AG20443 (cell line): ENCODE measurements around the gene JMJD1C.
A peak's percentile ranks its signal among the peaks of the same experiment; 100 is the strongest.
"Not testable (repeated sequence)": the region's sequence is repeated elsewhere in the genome, so short reads cannot be mapped to it uniquely, and the experiment has no call there.

Source experiments
- DNase-seq: peaks from one replicate; pipeline ENCODE4 v3.0.0; 2012; ENCODE audit warnings: low spot score, mixed read lengths

JMJD1C gene

DNA sequence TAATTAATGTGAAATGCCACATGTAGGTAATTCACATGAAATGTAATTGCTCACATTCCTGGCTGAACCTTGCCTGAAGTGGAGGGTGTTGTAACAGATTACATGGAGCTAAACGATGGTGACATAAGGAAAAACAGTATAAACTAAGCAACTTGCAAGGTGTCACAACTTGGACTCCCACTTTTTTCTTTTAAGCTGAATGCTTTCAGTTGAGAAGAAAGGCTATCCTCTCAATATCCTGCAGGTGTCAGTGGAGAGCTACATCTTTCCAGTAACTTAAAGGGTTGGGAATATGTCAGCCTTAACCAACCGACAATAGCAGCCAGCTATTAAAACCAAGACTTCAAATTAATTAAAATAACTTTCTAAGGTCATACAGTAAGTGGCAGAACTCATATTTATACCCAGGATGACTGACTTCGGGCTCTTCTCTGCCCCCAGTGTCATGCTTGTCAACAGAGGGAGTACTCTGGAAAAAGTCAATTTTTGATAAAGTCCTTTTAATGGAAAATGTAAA is 299.0 kb downstream of the JMJD1C start:
- DNase-seq, result peak; percentile 59

DNA sequence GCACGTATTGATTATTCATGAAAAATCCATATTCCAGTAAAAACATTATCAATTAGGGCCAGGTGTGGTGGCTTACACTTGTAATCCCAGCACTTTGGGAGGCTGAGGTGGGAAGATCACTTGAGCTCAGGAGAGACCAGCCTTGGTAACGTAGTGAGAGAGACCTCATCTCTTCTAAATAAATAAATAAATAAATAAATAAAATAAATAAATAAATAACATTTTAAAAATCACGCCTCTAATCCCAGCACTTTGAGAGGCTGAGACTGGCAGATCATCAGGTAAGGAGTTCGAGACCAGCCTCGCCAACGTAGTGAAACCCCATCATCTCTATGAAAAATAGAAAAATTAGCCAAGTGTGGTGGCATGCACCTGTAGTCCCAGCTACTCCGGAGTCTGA is 300.5 kb downstream of the JMJD1C start:
- no peak for DNase-seq

DNA sequence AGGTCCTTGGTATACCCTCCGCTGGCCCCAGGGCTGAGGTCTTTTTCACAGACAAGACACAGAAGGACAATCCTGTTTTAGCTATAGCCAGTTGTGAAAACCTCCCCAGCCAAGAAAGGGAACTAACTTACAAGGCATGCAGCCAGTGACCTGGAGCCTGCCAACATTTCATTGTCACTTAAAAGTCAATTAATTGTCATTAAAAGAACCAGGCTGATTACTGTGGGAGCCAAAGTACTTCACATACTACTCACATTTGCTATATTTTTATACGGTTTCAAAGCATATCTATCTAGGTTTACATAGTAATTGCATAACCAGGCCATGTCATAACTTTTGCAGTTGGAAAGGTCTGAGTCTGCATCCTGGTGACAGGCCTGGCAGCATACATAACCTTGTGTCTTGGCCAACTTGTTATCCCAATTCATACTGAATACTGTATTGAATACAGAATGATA is 301.6 kb downstream of the JMJD1C start:
- DNase-seq, result no peak

DNA sequence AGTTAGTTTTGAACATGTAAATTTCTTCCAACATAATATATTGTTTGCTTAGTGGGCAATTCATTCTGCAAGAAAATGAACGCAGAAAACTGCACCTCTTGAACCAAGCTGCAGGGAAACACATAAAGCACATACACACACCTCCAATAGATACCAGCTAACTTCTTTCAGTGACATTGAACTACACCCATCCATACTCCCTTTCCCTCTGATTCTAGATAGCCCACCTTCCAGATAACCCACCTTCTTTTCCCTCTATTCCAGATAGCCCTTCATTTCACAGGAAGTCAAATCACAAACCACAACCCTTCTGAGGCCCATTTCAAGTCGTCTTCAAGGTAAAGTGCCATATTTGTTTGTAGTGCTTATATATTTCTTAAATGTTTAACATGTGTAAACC is 304.2 kb downstream of the JMJD1C start:
- DNase-seq, result no peak

DNA sequence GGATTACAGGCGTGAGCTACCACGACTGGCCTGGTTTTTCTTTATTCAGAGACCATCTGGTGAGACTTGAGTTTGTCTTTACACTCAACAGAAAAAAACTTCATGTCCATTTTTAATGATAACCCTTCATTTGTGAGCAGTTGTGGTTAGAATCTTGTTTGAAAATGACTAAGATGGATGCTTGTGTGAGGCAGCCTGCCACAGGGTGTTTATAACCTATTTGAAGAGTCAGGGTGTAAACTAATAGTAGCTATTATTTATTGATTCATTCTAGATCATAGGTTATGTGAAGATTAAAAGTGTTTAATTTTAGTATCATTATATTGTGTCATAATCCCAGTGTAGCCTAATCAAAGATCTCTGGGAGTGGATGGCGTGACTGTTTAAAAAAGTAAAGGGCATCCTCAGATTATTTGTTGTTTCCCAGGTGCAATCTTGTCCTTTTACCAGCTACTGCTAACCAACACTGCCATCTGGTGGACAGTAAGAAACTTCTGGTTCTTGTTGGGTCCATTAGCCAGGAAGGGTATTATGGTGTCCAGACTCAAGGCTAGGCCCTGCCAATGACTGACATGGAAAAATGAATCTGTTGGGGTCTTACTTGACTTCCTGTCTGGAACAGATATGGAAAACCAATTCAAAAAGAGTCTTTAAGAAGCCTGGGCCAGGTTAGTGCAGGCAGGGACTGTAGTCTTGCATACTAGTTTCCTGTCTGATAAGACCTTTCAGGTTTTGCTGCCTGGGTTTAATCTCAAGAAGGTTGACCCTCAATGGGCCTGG is 307.7 kb downstream of the JMJD1C start:
- peak; percentile 74 for DNase-seq

DNA sequence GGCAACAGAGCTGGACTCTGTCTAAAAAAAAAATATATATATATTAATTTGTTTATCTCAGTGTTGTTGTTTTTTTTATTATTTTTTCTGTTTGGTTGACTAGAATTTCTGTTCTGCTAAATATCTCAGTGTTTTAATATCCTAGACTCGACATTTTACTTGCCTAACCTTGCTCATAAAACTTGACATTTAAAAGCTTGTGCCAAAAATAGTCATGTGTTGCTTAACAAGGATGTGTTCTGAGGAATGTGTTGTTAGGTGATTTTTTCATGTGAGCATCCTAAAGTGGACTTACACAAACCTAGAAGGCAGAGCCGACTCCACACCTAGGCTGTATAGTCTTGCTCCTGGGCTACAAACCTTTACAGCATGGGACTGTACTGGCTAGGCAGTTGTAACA is 309.5 kb downstream of the JMJD1C start:
- no peak for DNase-seq

DNA sequence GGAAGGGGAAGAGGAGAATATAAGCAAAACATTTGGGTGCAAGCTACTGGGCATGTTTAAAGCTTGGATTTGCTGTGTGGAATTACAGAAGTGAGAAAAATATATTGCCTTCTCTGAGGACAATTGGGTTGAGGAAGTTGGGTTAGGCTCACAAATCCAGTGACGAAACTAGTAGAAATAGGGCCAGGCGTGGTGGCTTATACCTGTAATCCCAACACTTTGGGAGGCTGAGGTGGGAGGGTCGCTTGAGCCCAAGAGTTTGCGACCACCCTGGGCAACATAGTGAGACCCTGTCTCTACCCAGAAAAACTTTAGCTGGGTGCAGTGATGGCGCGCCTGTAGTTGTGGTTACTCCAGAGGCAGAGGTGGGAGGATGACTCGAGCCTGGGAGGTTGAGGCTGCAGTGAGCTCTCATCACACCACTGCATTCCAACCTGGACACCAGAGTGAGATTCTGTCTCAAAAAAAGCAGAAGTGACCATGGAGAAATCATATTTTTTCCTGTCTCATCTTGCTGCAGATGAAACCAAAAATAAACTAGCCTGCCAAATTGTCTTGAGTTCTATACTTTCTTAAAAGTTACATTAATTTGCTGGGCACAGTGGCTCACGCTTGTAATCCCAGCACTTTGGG is 310.3 kb downstream of the JMJD1C start:
- DNase-seq, result no peak

DNA sequence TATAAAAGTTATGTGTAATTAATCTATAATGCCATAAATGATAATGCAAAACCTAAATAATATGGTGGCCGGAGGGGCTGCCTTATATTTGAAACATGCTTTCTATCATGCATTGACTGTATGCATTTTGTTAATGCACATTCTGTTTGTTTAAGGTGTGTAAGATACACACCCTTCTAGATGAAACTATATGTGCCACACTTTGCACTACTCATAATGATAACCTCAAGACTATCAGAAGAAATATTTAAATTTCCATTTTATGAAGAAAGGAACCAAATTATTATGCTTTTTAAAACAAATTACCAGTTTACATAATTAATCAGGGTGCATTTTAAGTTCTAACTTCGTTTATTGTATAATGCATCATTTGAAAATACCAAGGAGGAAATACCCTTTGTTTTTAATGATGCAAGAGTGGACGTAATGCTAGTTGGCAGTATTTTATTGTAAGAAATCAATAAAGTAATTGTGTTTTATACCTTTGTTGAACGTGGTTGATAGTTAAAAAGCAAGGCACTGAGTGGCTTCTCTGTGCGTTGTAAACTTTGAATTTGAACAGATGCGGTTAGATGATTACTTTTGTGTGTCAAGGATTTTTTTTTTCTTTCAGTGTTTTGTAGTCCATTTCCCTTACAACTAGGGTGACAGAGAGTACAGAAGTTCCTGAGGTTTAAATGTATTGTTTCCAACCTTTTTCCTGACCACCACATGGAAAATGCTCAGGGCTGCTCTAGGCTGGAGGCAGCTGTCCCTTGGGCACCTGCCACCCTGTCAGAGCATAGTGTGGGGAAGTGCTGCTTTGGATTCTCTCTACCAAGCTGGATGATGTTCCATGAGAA is 311.0 kb downstream of the JMJD1C start:
- DNase-seq, result no peak

DNA sequence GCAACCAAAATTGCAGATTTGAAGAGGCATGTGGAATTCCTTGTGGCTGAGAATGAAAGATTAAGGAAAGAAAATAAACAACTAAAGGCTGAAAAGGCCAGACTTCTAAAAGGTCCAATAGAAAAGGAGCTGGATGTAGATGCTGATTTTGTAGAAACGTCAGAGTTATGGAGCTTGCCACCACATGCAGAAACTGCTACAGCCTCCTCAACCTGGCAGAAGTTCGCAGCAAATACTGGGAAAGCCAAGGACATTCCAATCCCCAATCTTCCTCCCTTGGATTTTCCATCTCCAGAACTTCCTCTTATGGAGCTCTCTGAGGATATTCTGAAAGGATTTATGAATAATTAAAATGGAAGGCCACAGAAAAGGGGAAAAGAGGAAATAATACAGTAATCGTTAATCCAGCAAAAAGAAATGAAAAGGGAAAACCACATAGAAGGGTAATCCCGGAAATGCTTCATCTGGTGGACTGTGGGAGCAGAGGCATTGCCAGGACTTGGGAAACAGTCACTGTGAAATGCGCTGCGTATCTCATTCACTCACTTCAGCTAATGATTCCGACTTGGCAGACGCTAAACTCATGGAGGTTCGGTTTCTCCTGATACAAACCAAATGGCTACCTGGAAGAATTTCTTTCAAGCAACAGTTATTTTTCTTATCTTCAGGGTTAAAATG is 311.8 kb downstream of the JMJD1C start:
- not testable (repeated sequence) for DNase-seq

DNA sequence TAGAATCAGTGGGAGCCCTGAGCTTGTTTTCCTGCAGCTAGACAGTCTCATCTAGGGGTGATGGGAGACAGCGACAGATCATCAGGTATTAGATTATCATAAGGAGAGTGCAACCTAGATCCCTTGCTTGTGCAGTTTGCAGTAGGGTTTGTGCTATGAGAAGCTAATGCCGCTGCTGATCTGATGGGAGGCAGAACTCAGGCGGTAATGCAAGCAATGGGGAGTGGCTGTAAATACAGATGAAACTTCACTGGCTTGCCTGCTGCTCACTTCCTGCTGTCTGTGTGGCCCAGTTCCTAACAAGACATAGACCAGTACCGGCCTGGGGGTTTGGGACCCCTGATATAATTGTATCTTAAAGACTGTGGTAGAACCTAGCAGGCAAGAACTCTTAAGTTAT is 315.0 kb downstream of the JMJD1C start:
- no peak for DNase-seq

DNA sequence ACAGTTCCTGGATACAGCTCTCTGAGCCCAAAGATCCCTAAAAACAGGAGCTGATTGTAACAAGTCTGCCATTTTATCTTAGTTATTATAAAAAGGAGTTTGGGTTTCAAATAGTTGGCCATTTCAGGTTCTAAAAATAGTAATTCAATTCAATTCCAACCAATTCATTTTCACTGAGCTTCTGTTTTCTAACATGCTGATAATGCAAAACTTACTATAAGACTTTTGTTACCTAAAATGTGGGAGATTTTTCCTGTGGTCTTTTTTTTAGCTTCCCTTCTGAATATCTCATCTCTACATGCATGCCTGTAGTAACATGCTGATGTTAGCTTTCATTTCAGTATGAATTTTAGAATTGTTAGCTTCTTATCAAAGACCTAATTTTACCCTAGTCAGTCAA is 319.3 kb downstream of the JMJD1C start:
- no peak for DNase-seq

DNA sequence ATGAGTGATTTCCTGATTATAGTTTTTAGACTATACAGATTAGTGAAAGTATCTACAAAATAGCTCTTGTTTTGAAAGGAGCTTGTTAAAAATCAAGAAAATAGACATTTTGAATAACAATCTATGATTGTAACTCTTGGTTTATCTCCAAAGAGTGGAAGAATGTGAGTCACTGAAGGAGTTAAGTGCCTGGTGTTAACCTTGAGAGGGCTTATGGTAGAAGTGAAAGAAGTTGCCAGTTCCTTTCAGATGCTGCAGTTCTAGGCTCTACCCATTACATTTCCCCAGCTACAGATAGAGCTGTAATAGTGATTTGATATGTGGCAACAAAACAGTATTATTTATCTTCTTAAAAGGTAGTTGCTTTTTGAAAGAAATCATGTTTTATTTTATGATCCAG is 320.0 kb downstream of the JMJD1C start:
- DNase-seq, result peak; percentile 17

DNA sequence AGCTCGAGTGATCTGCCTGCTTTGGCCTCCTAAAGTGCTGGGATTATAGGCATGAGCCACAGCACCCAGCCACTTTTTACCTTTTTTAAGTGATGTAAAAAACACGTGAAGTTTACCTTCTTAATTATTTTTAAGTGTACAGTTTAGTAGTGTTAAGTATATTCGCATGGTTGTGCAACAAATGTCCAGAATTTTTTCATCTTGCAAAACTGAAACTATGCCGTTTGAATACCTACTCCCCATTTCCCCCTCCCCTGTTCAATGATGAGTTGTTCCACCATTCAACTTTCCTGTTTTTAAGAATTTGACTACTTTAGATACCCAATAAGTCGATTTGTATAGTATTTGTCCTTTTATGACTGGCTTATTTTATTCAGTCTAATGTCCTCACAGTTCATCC is 321.8 kb downstream of the JMJD1C start:
- DNase-seq, result no peak

DNA sequence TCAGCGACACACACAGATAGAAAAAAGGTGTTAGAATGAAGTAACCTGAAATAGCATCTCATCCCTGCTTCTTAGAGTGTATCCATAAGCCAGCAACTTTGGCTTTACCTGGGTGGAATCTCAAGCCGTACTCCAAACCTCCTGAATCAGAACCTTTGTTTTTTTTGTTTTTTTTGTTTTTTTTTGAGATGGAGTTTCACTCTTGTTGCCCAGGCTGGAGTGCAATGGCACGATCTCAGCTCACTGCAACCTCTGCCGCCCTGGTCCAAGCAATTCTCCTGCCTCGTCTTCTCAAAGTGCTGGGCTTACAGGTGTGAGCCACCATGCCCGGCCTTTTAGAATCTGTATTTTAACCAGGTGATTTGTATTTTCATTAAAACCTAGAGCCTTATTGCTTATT is 323.6 kb downstream of the JMJD1C start:
- DNase-seq, result no peak

DNA sequence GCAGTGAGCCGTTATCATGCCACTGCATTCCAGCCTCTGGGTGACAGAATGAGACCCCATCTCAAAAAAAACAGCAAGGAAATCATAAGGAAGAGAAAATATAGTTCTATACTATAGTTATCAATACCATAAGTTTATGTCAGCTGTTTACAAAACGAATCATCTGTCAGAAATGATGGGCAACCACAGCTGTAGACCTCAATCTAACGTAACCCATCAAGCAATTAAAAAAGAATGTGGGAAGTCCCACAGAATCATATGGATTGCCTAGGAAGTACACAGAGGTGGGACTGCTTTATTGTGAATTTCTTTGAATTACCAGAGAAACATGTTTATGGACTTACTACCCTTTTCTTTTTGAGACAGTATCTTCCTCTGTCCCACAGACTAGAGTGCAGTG is 325.7 kb downstream of the JMJD1C start:
- DNase-seq, result no peak

DNA sequence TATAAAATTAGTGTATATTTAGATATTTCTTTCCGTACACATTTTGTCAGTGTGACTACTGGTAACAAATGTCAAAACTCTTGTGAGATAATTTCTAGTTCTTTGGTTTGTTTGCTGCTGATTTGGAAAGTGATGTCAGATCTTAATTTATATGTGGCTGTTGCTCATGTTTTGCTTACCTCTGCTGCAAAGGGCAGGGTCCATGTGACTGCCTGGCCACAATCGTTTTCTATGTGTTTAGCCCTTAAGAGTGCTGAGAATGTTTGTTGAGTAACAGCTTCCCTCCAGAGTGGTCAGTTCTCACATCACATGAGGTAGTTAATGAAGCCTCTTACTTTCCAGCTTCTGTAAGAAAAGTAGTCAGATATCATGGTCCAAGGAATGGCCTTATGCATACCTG is 328.5 kb downstream of the JMJD1C start:
- peak; percentile 47 for DNase-seq

DNA sequence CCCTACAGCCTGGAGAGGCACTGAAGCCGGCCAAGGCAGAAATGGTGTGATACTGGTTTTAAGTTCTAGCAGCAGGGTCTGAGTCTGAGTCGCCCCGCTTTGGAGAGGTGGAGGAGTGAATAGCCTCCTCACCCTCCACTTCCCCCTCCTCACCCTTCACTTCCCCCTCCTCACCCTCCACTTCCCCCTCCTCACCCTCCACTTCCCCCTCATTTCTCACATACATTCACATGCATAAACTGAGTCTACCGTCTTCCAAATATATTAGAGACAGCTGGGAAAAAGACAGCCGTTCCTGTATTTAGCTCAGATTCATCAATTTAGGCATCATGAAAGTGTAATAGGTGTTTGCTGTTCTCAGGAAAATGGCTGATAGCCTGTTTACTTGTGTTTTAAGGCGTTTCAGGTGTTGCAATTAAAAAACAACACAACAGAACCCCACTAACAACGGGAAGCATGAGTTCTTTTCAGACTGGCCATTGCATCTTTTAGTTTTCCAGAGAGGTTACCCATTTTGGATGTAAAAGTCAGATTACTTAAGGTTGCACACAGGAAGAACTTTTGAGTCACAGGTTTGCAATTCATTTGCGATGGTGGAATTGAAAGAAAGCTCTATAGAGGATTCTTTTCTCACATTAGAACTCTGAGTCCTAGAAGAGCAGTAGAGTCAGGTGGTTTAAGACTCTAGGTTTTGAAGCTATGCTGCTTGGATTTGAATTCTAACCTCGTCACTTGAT is 331.8 kb downstream of the JMJD1C start:
- DNase-seq, result peak; percentile 22

DNA sequence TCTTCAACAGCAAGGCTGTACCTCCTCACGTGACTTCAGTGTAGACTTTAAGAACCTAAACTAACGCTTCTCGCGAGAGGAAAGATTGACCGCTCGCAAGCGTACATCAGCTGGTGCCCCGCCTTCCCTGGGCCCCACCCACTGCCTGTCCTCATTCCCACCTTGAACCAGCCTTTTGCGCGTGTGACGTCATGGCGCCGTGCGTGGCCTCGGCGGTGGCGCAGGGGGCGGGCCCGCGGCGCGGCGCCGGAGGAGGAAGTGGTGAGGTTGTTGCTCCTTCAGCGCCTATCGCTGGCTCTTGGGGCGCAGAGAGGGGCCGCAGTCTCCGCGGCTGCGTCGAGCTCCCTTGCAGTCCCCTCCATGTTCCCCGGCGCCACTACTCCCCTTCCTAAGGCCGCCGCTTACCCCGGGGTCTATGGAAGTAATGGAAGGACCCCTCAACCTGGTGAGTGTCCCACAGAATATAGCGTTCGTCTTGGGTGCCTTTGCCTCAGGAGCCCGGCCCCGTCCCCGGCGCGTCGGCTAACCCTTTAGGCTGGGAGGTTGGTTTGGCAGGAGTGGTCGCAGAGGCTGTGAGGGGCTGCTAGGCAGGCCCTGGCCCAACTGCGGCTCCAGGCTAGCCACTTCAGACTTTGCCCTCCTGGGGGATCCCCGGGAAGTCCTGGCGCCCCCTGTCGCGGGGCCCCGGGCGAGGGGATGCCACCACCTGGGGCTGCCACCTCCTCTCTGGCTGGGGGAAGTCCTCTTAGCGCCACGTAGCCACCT is 332.5 kb downstream of the JMJD1C start, which contains the start of gene NRBF2:
NRBF2 (plus strand) TSS at position 273 of the 765 bp plus-strand sequence; CDS start at position 416, 143 bp downstream.
- peak; percentile 97 for DNase-seq

DNA sequence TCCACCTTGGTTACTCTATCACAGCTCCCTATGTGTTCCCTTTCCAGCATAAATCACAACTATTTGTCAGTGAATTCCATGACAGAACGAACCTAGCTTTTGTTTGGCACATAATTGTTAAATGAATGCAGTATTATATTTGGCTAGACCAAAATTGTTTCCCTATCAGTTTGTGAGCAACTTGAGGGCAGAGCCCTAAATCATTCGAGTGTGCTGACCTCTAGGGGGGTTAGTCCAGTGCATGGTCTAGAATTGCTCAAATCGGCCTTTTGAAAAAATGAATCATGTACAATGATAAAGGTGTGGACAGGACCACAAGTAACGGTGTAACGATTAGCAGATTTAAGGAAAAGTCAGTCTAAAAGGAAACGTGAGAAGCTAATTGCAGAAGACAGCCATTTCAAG is 333.1 kb downstream of the JMJD1C start:
- DNase-seq, result no peak

DNA sequence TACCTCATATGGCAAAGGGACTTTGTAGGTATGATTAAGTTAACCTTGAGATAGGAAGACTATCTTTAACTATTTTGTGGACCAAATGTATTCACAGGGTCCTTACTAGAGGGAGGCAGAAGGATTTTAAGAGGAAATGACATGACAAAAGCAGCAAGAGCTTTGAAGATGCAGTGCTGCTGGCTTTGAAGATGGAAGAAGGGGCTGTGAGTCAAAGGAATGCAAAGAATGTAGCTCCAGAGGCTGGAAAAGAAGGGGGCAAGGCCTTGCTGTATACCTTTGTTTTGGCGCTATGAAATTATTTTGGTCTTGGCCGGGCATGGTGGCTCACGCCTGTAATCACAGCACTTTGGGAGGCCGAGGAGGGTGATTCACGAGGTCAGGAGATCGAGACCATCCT is 335.9 kb downstream of the JMJD1C start:
- DNase-seq, result no peak
